ENCODE results near the gene AGBL4. TPM values are rescaled to one million over a fixed set of nuclear protein-coding genes. Genes with fewer than 3 reads are reported as not detected.

Gene AGBL4
- total and polyA plus RNA-seq, 2 of the 4 experiments (the other 2 are of a cell fraction), result not detected

DNA sequence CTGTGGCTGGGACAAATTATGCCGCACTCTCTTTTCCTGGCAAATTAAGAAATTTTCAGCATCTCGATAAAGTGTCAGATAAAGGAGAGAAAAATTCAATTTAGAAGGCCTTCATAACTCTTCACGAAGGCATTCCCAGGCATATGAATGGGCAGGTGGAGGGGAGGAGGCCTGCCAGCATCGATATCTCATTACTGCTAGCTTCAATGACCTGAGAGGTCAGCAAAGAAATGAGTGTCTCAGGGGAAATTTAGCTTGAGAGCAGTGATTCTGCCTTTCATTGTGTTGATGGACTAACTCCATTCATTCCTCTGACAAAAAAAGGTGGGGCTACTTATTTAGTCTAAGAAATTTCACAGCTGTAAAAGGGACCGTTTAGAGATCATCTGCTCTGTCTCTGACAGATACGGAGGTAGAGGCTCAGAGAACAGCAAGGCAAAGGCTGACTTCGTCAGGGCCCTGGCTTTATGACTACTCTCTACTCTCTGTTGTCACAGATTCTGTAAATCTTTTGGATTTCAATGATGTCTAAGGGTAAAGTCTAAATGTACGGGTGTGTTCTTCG, 1035.0 kb downstream of the AGBL4 start:
- no peak overlapping the region for H2BK5ac ChIP-seq (ENCODE audit: low read depth, low read length, poor library complexity, severe bottlenecking)
- no peak overlapping the region for H3K4me2 ChIP-seq (ENCODE audit: low read depth, low read length)
- intact Hi-C loops (cut with micrococcal nuclease), result no loop called here
- no peak overlapping the region for H4K91ac ChIP-seq (ENCODE audit: insufficient read depth, low read depth, low read length)
- H4K8ac ChIP-seq (ENCODE audit: low read depth in 2 of 2, low read length in 2 of 2), result no peak overlapping the region
- BruUV-seq (replicated peaks), result no TSS peak
- H3K9me3 ChIP-seq (ENCODE audit: control insufficient read depth, insufficient read depth, low read length), result peaks cover 15% of the 10 kb centered on the region
- DNase-seq (no peak), ATAC-seq (ENCODE audit: low read depth) (no peak)
- H4K20me1 ChIP-seq (ENCODE audit: insufficient read depth, low read length), result no peaks in the 10 kb centered on the region
- H3K18ac ChIP-seq (ENCODE audit: low read depth, low read length), result no peak overlapping the region
- ChIA-PET POLR2A (ENCODE audit: unreplicated experiment) (no interaction called here), CTCF (no interaction called here)
- H2AK5ac ChIP-seq (ENCODE audit: low read depth, low read length), result no peak overlapping the region
- H3K79me1 ChIP-seq (ENCODE audit: low read depth in 1 of 2, low read length in 2 of 2), result no peaks in the 10 kb centered on the region
- no peaks in the 10 kb centered on the region for H3K9me1 ChIP-seq (ENCODE audit: insufficient read depth, low read length)
- H3K23ac ChIP-seq (ENCODE audit: low read depth, low read length), result no peak overlapping the region
- H2BK20ac ChIP-seq (ENCODE audit: low read depth, low read length), result no peak overlapping the region
- no peaks in the 10 kb centered on the region for H3K36me3 ChIP-seq (ENCODE audit: control insufficient read depth, insufficient read depth, low read length)
- no peak overlapping the region for H3K4ac ChIP-seq (ENCODE audit: low read depth, low read length)
- H3K9ac ChIP-seq (ENCODE audit: low read depth, low read length), result no peak overlapping the region
- TF ChIP-seq RCOR1 (IDR thresholded peaks at IDR 0.05; ENCODE audit: insufficient replicate concordance, low read length) (no peak), FOS (IDR thresholded peaks at IDR 0.05; ENCODE audit: low read depth, low read length) (no peak), RFX5 (IDR thresholded peaks at IDR 0.05; ENCODE audit: low read depth, low read length) (no peak), MAZ (IDR thresholded peaks at IDR 0.05; ENCODE audit: borderline replicate concordance, low read depth, low read length) (no peak), POLR2A (IDR thresholded peaks at IDR 0.05; ENCODE audit: low read depth, low read length) (no peak), CEBPB (IDR thresholded peaks at IDR 0.05; ENCODE audit: low read depth, low read length) (no peak), MAFK (IDR thresholded peaks at IDR 0.05; ENCODE audit: low read depth, low read length) (no peak), CHD1 (IDR thresholded peaks at IDR 0.05; ENCODE audit: low read depth, low read length) (no peak), RAD21 (IDR thresholded peaks at IDR 0.05; ENCODE audit: low read length) (no peak), BHLHE40 (IDR thresholded peaks at IDR 0.05; ENCODE audit: low read depth, low read length) (no peak), SMC3 (IDR thresholded peaks at IDR 0.05; ENCODE audit: low read depth, low read length) (no peak), MXI1 (IDR thresholded peaks at IDR 0.05; ENCODE audit: borderline replicate concordance, low read depth, low read length) (no peak)
- TF ChIP-seq, protein P1, sequence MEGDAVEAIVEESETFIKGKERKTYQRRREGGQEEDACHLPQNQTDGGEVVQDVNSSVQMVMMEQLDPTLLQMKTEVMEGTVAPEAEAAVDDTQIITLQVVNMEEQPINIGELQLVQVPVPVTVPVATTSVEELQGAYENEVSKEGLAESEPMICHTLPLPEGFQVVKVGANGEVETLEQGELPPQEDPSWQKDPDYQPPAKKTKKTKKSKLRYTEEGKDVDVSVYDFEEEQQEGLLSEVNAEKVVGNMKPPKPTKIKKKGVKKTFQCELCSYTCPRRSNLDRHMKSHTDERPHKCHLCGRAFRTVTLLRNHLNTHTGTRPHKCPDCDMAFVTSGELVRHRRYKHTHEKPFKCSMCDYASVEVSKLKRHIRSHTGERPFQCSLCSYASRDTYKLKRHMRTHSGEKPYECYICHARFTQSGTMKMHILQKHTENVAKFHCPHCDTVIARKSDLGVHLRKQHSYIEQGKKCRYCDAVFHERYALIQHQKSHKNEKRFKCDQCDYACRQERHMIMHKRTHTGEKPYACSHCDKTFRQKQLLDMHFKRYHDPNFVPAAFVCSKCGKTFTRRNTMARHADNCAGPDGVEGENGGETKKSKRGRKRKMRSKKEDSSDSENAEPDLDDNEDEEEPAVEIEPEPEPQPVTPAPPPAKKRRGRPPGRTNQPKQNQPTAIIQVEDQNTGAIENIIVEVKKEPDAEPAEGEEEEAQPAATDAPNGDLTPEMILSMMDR (conservative IDR thresholded peaks at IDR 0.05; ENCODE audit: low read depth, low read length), result no peak
- TF ChIP-seq, protein P2, sequence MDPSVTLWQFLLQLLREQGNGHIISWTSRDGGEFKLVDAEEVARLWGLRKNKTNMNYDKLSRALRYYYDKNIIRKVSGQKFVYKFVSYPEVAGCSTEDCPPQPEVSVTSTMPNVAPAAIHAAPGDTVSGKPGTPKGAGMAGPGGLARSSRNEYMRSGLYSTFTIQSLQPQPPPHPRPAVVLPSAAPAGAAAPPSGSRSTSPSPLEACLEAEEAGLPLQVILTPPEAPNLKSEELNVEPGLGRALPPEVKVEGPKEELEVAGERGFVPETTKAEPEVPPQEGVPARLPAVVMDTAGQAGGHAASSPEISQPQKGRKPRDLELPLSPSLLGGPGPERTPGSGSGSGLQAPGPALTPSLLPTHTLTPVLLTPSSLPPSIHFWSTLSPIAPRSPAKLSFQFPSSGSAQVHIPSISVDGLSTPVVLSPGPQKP (IDR thresholded peaks at IDR 0.05; ENCODE audit: borderline replicate concordance, low read depth, low read length), result no peak
- TF ChIP-seq, protein P3, sequence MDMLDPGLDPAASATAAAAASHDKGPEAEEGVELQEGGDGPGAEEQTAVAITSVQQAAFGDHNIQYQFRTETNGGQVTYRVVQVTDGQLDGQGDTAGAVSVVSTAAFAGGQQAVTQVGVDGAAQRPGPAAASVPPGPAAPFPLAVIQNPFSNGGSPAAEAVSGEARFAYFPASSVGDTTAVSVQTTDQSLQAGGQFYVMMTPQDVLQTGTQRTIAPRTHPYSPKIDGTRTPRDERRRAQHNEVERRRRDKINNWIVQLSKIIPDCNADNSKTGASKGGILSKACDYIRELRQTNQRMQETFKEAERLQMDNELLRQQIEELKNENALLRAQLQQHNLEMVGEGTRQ (IDR thresholded peaks at IDR 0.05; ENCODE audit: low read depth, low read length), result no peak
- H3K27me3 ChIP-seq (ENCODE audit: control insufficient read depth, insufficient read depth, low read length), result no peaks in the 10 kb centered on the region
- no peak overlapping the region for H2BK15ac ChIP-seq (ENCODE audit: low read depth, low read length)
- no peak overlapping the region for H4K5ac ChIP-seq (ENCODE audit: low read depth, low read length)
- WGBS, 2 experiments (ENCODE audit: extremely low coverage in 2 of 2, insufficient read length in 1 of 2), result no CpG with 5 or more reads among the region's 9 CpGs
- no peak overlapping the region for H3K4me3 ChIP-seq (ENCODE audit: insufficient read depth, low read depth, low read length)
- no peak overlapping the region for H2AFZ ChIP-seq (replicated peaks; ENCODE audit: low read length, poor library complexity)
- dilution Hi-C loops (cut with HindIII; ENCODE audit: low sequenced_read_pairs, unreplicated experiment), result no loop called here
- H3K56ac ChIP-seq (ENCODE audit: extremely low read depth, insufficient read depth, low read length), result no peak overlapping the region
- no peaks in the 10 kb centered on the region for H3K4me1 ChIP-seq (ENCODE audit: control insufficient read depth, insufficient read depth, low read length)
- H3K14ac ChIP-seq (replicated peaks; ENCODE audit: low read depth, low read length), result no peak overlapping the region
- in situ Hi-C loops (cut with MboI; ENCODE audit: low sequenced_read_pairs), result no loop called here
- no peak overlapping the region for H2AK9ac ChIP-seq (replicated peaks; ENCODE audit: low read depth, low read length, poor library complexity)
- H3K27ac ChIP-seq (ENCODE audit: insufficient read depth, low read length), result no peak overlapping the region
- H2BK120ac ChIP-seq (ENCODE audit: low read depth, low read length), result no peak overlapping the region
